ENCODE results near the gene PRKCA. TPM values are rescaled to one million over a fixed set of nuclear protein-coding genes. Genes with fewer than 3 reads are reported as not detected.

The PRKCA gene
- total RNA-seq, 1 experiment from 2014 or later, result 29.6 TPM

DNA sequence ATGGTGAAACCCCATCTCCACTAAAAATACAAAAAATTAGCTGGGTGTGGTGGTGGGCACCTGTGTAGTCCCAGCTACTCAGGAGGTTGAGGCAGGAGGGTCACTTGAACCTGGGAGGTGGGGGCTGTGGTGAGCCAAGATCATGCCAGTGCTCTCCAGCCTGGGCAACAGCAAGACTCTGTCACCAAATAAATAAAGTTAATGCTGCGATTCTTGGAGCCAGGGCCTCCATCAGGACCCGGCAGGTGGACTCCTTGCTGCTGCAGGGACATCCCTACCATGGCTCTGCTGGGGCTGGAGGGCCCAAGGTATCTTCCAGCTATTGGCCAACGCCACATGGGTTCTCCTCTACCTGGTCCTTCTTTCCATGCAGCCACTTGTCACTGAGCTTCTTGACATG, 450.0 kb downstream of the PRKCA start:
- Histone ChIP-seq H3K27me3 (replicated peaks; ENCODE audit: control insufficient read depth, insufficient read depth, low read length) (no peaks in the 10 kb centered on the region), H3K4me3 (ENCODE audit: low read depth, low read length) (no peak overlapping the region), H3K36me3 (ENCODE audit: control insufficient read depth, insufficient read depth, low read length) (peaks cover 2% of the 10 kb centered on the region; the same call in 1 of the 2 replicates), H3K4me1 (no peaks in the 10 kb centered on the region), H3K9me3 (no peaks in the 10 kb centered on the region)
- POLR2A ChIA-PET, result no interaction called here
- Mint-ChIP-seq H3K27me3 (ENCODE audit: insufficient read depth, unreplicated experiment) (no peaks in the 10 kb centered on the region), H3K36me3 (ENCODE audit: insufficient read depth, unreplicated experiment) (peaks cover 9% of the 10 kb centered on the region), H3K4me1 (ENCODE audit: low read depth, unreplicated experiment) (no peaks in the 10 kb centered on the region), H3K4me3 (ENCODE audit: unreplicated experiment) (no peak overlapping the region), H3K27ac (ENCODE audit: unreplicated experiment) (no peak overlapping the region), H3K9me3 (ENCODE audit: unreplicated experiment) (no peaks in the 10 kb centered on the region)
- TF ChIP-seq, protein P1, sequence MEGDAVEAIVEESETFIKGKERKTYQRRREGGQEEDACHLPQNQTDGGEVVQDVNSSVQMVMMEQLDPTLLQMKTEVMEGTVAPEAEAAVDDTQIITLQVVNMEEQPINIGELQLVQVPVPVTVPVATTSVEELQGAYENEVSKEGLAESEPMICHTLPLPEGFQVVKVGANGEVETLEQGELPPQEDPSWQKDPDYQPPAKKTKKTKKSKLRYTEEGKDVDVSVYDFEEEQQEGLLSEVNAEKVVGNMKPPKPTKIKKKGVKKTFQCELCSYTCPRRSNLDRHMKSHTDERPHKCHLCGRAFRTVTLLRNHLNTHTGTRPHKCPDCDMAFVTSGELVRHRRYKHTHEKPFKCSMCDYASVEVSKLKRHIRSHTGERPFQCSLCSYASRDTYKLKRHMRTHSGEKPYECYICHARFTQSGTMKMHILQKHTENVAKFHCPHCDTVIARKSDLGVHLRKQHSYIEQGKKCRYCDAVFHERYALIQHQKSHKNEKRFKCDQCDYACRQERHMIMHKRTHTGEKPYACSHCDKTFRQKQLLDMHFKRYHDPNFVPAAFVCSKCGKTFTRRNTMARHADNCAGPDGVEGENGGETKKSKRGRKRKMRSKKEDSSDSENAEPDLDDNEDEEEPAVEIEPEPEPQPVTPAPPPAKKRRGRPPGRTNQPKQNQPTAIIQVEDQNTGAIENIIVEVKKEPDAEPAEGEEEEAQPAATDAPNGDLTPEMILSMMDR (IDR thresholded peaks at IDR 0.05; ENCODE audit: insufficient read depth in 1 of 2, low read depth in 1 of 2, low read length in 1 of 2, severe bottlenecking in 1 of 2, unreplicated experiment in 1 of 2), result no peak
- CTCF ChIA-PET, result no interaction called here
- no peak for DNase-seq
- intact Hi-C loops (cut with micrococcal nuclease; ENCODE audit: unreplicated experiment), result no loop called here
- no TSS peak for BruUV-seq (replicated peaks)

DNA sequence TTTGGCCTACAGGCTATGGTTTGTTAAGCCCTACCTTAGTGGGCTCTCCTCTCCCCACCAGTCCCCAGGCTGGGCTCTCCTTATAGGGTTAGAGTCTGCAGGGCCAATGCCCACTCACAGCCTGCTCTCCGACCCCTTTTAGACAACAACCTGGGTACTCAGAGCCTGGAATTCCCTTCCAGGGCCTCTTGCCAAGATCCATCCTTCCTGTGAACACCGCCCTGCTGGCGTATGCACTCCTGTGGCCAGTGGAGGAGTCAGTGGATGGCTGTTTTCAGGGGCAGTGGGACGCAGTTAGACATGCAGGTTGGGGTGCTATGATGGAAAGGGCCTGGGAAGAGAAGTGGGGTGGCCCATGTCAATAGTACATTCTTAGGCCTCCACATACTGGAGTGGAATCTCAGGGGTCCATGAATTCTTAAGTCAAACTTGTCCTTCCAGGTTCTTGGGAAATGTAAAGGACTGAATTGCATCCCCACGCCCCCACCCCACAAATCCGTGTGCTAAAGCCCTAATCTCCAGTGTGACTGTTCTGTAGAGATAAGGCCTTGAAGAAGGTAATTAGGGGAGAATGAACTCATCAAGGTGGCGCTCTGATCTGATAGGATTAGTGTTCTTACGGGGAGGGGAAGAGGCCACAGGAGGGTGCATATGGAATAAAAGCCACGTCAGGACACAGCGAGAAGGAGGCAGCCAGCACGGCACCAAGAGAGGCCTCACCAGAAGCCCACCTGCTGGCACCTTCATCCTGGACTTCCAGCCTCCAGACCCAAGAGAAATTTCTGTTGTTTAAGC, 450.9 kb downstream of the PRKCA start:
- H3K4me1 ChIP-seq, result no peaks in the 10 kb centered on the region
- H3K27me3 ChIP-seq (replicated peaks; ENCODE audit: control insufficient read depth, insufficient read depth, low read length), result no peaks in the 10 kb centered on the region
- intact Hi-C loops (cut with micrococcal nuclease; ENCODE audit: unreplicated experiment), result no loop called here
- no peak for DNase-seq
- BruUV-seq (replicated peaks), result no TSS peak
- no peak overlapping the region for H3K27ac Mint-ChIP-seq (ENCODE audit: unreplicated experiment)
- H3K36me3 Mint-ChIP-seq (ENCODE audit: insufficient read depth, unreplicated experiment), result peaks cover 9% of the 10 kb centered on the region
- no peaks in the 10 kb centered on the region for H3K36me3 ChIP-seq (ENCODE audit: control insufficient read depth, insufficient read depth, low read length)
- ChIA-PET CTCF (no interaction called here), POLR2A (no interaction called here)
- H3K4me3 ChIP-seq (ENCODE audit: low read depth, low read length), result no peak overlapping the region
- no peaks in the 10 kb centered on the region for H3K9me3 Mint-ChIP-seq (ENCODE audit: unreplicated experiment)
- TF ChIP-seq, protein P1 (IDR thresholded peaks at IDR 0.05; ENCODE audit: insufficient read depth in 1 of 2, low read depth in 1 of 2, low read length in 1 of 2, severe bottlenecking in 1 of 2, unreplicated experiment in 1 of 2), result no peak
- H3K9me3 ChIP-seq, result no peaks in the 10 kb centered on the region
- no peaks in the 10 kb centered on the region for H3K27me3 Mint-ChIP-seq (ENCODE audit: insufficient read depth, unreplicated experiment)
- no peaks in the 10 kb centered on the region for H3K4me1 Mint-ChIP-seq (ENCODE audit: low read depth, unreplicated experiment)
- no peak overlapping the region for H3K4me3 Mint-ChIP-seq (ENCODE audit: unreplicated experiment)

DNA sequence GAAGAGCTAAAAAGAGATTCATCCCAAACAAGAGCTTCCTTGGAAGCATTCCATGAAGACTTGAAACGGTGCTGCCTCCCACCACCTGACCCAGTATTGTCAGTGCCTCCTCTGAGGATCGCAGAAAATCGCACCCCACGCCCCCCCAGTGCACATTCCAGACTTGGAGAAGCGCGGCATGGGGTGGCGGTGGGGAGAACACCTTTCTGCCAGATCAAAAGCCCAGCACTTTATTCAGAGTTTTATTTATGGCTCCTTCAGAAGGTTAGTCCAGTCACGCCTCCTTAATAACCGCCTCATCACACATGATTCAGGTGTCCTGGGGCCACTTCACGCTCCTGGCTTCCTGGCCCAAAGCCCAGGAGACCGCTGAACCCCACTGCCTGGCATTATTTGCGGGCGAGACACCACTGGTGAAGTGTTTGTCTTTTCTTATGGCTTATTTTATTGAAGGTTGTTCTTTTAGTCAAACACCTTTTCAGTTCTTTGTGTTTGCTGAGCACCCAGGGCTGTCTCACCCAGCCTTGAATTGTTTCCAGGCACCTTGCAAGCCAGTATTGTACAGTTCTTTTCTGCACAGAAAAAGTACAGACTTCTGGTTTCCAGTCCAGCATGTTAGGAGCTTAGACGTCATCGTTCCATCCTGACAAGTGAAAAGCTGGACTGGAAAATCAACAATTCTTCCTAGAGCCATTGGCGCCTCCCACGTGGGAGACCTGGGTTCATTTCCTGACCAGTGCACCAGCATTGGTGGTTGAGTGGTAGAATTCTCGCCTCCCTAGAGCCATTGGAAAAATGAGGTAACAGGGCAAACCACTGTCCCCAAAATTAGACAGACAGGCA, 452.9 kb downstream of the PRKCA start:
- Mint-ChIP-seq H3K4me3 (ENCODE audit: unreplicated experiment) (no peak overlapping the region), H3K27me3 (ENCODE audit: insufficient read depth, unreplicated experiment) (no peaks in the 10 kb centered on the region), H3K4me1 (ENCODE audit: low read depth, unreplicated experiment) (no peaks in the 10 kb centered on the region), H3K9me3 (ENCODE audit: unreplicated experiment) (no peaks in the 10 kb centered on the region), H3K27ac (ENCODE audit: unreplicated experiment) (no peak overlapping the region), H3K36me3 (ENCODE audit: insufficient read depth, unreplicated experiment) (peaks cover 9% of the 10 kb centered on the region)
- H3K4me3 ChIP-seq (ENCODE audit: low read depth, low read length), result no peak overlapping the region
- intact Hi-C loops (cut with micrococcal nuclease; ENCODE audit: unreplicated experiment), result no loop called here
- no peaks in the 10 kb centered on the region for H3K9me3 ChIP-seq
- BruUV-seq (replicated peaks), result no TSS peak
- DNase-seq, result no peak
- ChIA-PET CTCF (no interaction called here), POLR2A (no interaction called here)
- H3K4me1 ChIP-seq, result no peaks in the 10 kb centered on the region
- H3K27me3 ChIP-seq (replicated peaks; ENCODE audit: control insufficient read depth, insufficient read depth, low read length), result no peaks in the 10 kb centered on the region
- no peaks in the 10 kb centered on the region for H3K36me3 ChIP-seq (ENCODE audit: control insufficient read depth, insufficient read depth, low read length)
- TF ChIP-seq, protein P1 (IDR thresholded peaks at IDR 0.05; ENCODE audit: insufficient read depth in 1 of 2, low read depth in 1 of 2, low read length in 1 of 2, severe bottlenecking in 1 of 2, unreplicated experiment in 1 of 2), result no peak

Data from Caco-2 (cell line).